Measurements from ENCODE around the gene GRIK4.

The GRIK4 gene

GRCh38 chr11:120896687-120897086, 385.1 kb downstream of the GRIK4 start:
- DNase-seq: no peak

- DNase-seq: no peak
These were observed 387.0 kb downstream of the GRIK4 start for GRCh38 chr11:120898568-120898967.

GRCh38 chr11:120899720-120900119, 388.2 kb downstream of the GRIK4 start:
- DNase-seq: no peak

- DNase-seq: no peak
These were observed 389.1 kb downstream of the GRIK4 start for GRCh38 chr11:120900643-120901042.

- DNase-seq: no peak
These were observed 392.1 kb downstream of the GRIK4 start for GRCh38 chr11:120903686-120904085.

GRCh38 chr11:120904116-120904515, 392.6 kb downstream of the GRIK4 start:
- DNase-seq: no peak

- no peak for DNase-seq
These were observed 395.2 kb downstream of the GRIK4 start for GRCh38 chr11:120906766-120907165.

- no peak for DNase-seq
These were observed 396.4 kb downstream of the GRIK4 start for GRCh38 chr11:120907971-120908370.

GRCh38 chr11:120908461-120909181, 397.1 kb downstream of the GRIK4 start:
- no peak for DNase-seq

- DNase-seq: no peak
These were observed 398.3 kb downstream of the GRIK4 start for GRCh38 chr11:120909676-120910416.

GRCh38 chr11:120911943-120912342, 400.4 kb downstream of the GRIK4 start:
- DNase-seq: no peak

- no peak for DNase-seq
These were observed 401.0 kb downstream of the GRIK4 start for GRCh38 chr11:120912504-120912903.

GRCh38 chr11:120912915-120913314, 401.4 kb downstream of the GRIK4 start:
- no peak for DNase-seq

GRCh38 chr11:120914021-120914420, 402.5 kb downstream of the GRIK4 start:
- DNase-seq: no peak

- no peak for DNase-seq
These were observed 403.1 kb downstream of the GRIK4 start for GRCh38 chr11:120914601-120915000.

- no peak for DNase-seq
These were observed 406.2 kb downstream of the GRIK4 start for GRCh38 chr11:120917559-120918239.

- no peak for DNase-seq
These were observed 406.7 kb downstream of the GRIK4 start for GRCh38 chr11:120918257-120918656.

GRCh38 chr11:120919045-120919444, 407.5 kb downstream of the GRIK4 start:
- no peak for DNase-seq

GRCh38 chr11:120919566-120919965, 408.0 kb downstream of the GRIK4 start:
- no peak for DNase-seq

GRCh38 chr11:120923866-120924508, 412.4 kb downstream of the GRIK4 start:
- DNase-seq: no peak

- no peak for DNase-seq
These were observed 414.4 kb downstream of the GRIK4 start for GRCh38 chr11:120925944-120926343.

GRCh38 chr11:120928627-120929026, 417.1 kb downstream of the GRIK4 start:
- DNase-seq: no peak

GRCh38 chr11:120929090-120929489, 417.5 kb downstream of the GRIK4 start:
- no peak for DNase-seq
